GM21717 (cell line): Measurements from ENCODE around the gene TTLL3.
"Not testable (repeated sequence)": the region's sequence is repeated elsewhere in the genome, so short reads cannot be mapped to it uniquely, and the experiment has no call there.

Experiments used
- ATAC-seq: cut with Tn5 transposase; IDR thresholded peaks from one replicate; pipeline ENCODE4 v1.9.1; 2021; ENCODE audit warnings: mild to moderate bottlenecking, moderate library complexity; ENCODE audit not compliant: unreplicated experiment

TTLL3 gene

GRCh38 chr3:9809615-9810432 lies at the start of gene TTLL3:
TSS of gene TTLL3 (plus strand) at chr3:9810262. CDS start at chr3:9810662, 400 bp downstream.
- peak; percentile 36 for ATAC-seq

GRCh38 chr3:9760779-9761505 lies 49.1 kb upstream of the TTLL3 start:
- no peak for ATAC-seq

- no peak for ATAC-seq
These were observed 48.1 kb upstream of the TTLL3 start for GRCh38 chr3:9761919-9762318.

GRCh38 chr3:9762871-9763270 lies 47.2 kb upstream of the TTLL3 start:
- no peak for ATAC-seq

GRCh38 chr3:9765865-9766264 lies 44.2 kb upstream of the TTLL3 start:
- no peak for ATAC-seq

GRCh38 chr3:9767418-9767817 lies 42.6 kb upstream of the TTLL3 start:
- ATAC-seq: no peak

GRCh38 chr3:9768141-9768775 lies 41.8 kb upstream of the TTLL3 start:
- ATAC-seq: no peak

GRCh38 chr3:9769012-9769411 lies 41.0 kb upstream of the TTLL3 start:
- no peak for ATAC-seq

GRCh38 chr3:9769426-9770275 lies 40.4 kb upstream of the TTLL3 start, which contains the start of gene CAMK1:
TSS of gene CAMK1 (minus strand) at chr3:9769947. CDS start at chr3:9767749, 2,198 bp downstream.
- peak; percentile 58 for ATAC-seq

GRCh38 chr3:9770276-9770812 lies 39.7 kb upstream of the TTLL3 start:
- ATAC-seq: no peak

GRCh38 chr3:9771007-9771406 lies 39.1 kb upstream of the TTLL3 start:
- not testable (repeated sequence) for ATAC-seq

GRCh38 chr3:9776896-9777693 lies 33.0 kb upstream of the TTLL3 start:
- no peak for ATAC-seq

- ATAC-seq: no peak
These were observed 32.4 kb upstream of the TTLL3 start for GRCh38 chr3:9777694-9778021.

- ATAC-seq: no peak
These were observed 31.7 kb upstream of the TTLL3 start for GRCh38 chr3:9778143-9779074.

GRCh38 chr3:9779075-9779593 lies 30.9 kb upstream of the TTLL3 start:
- no peak for ATAC-seq

GRCh38 chr3:9779721-9780457 lies 30.2 kb upstream of the TTLL3 start:
- ATAC-seq: no peak

- ATAC-seq: no peak
These were observed 29.6 kb upstream of the TTLL3 start for GRCh38 chr3:9780458-9780812.

- no peak for ATAC-seq
These were observed 29.2 kb upstream of the TTLL3 start for GRCh38 chr3:9780910-9781309.
